Measurements from ENCODE around the gene TMEM40.

TMEM40 gene

GRCh38 chr3:12774619-12775018 lies 15.6 kb upstream of the TMEM40 start:
- H4K8ac ChIP-seq (ENCODE audit: low read depth, low read length): no peak overlapping the region
- no peak overlapping the region for H3K18ac ChIP-seq (ENCODE audit: low read length)
- DNase-seq: no peak
- WGBS (ENCODE audit: extremely low coverage, insufficient coverage, insufficient read length): no CpG with 5 or more reads among the region's 4 CpGs
- no peak overlapping the region for H3K4me2 ChIP-seq (ENCODE audit: low read length)
- no peaks in the 10 kb centered on the region for H3K4me1 ChIP-seq (ENCODE audit: control insufficient read depth in 1 of 2, insufficient read depth in 2 of 2, low read length in 2 of 2)
- no peak overlapping the region for H2AFZ ChIP-seq (ENCODE audit: insufficient read depth, low read length, poor library complexity)
- H3K9ac ChIP-seq (ENCODE audit: low read length): no peak overlapping the region
- H3K27me3 ChIP-seq (ENCODE audit: insufficient read depth, low read length): peaks cover 3% of the 10 kb centered on the region
- H3K4me3 ChIP-seq (ENCODE audit: low read depth, low read length): no peak overlapping the region
- no peak overlapping the region for H3K14ac ChIP-seq (ENCODE audit: low read length)
- no peak overlapping the region for H2BK5ac ChIP-seq (ENCODE audit: low read depth, low read length, poor library complexity)
- H2BK120ac ChIP-seq (ENCODE audit: insufficient read depth, low read length, poor library complexity): no peak overlapping the region
- H3K9me3 ChIP-seq (ENCODE audit: insufficient read depth, low read depth, low read length): no peaks in the 10 kb centered on the region
- no peaks in the 10 kb centered on the region for H3K79me1 ChIP-seq (ENCODE audit: low read length)
- no peak overlapping the region for H3K4ac ChIP-seq (ENCODE audit: low read depth, low read length)
- H3K79me2 ChIP-seq (ENCODE audit: control insufficient read depth, insufficient read depth, low read length, poor library complexity): no peaks in the 10 kb centered on the region
- no peak overlapping the region for H2BK12ac ChIP-seq (ENCODE audit: low read length)
- no peak overlapping the region for H3K27ac ChIP-seq (ENCODE audit: low read depth, low read length)
- H4K12ac ChIP-seq (ENCODE audit: low read depth, low read length): no peak overlapping the region
- no peak overlapping the region for H4K91ac ChIP-seq (ENCODE audit: low read depth, low read length)
- no peak overlapping the region for H2AK5ac ChIP-seq (ENCODE audit: low read length)
- no peak overlapping the region for H3K23ac ChIP-seq (ENCODE audit: low read length)
- no peaks in the 10 kb centered on the region for H3K36me3 ChIP-seq (ENCODE audit: control insufficient read depth in 1 of 2, insufficient read depth in 2 of 2, low read length in 2 of 2)

- H4K91ac ChIP-seq (ENCODE audit: low read depth, low read length): no peak overlapping the region
- H3K14ac ChIP-seq (ENCODE audit: low read length): no peak overlapping the region
- H3K18ac ChIP-seq (ENCODE audit: low read length): no peak overlapping the region
- no peak overlapping the region for H2AFZ ChIP-seq (ENCODE audit: insufficient read depth, low read length, poor library complexity)
- H2AK5ac ChIP-seq (ENCODE audit: low read length): no peak overlapping the region
- H2BK120ac ChIP-seq (ENCODE audit: insufficient read depth, low read length, poor library complexity): no peak overlapping the region
- H3K79me2 ChIP-seq (ENCODE audit: control insufficient read depth, insufficient read depth, low read length, poor library complexity): no peaks in the 10 kb centered on the region
- no peaks in the 10 kb centered on the region for H3K4me1 ChIP-seq (ENCODE audit: control insufficient read depth in 1 of 2, insufficient read depth in 2 of 2, low read length in 2 of 2)
- no peak overlapping the region for H3K4me2 ChIP-seq (ENCODE audit: low read length)
- H3K4ac ChIP-seq (ENCODE audit: low read depth, low read length): no peak overlapping the region
- no peak overlapping the region for H2BK12ac ChIP-seq (ENCODE audit: low read length)
- H3K27ac ChIP-seq (ENCODE audit: low read depth, low read length): no peak overlapping the region
- H4K12ac ChIP-seq (ENCODE audit: low read depth, low read length): no peak overlapping the region
- H3K9me3 ChIP-seq (ENCODE audit: insufficient read depth, low read depth, low read length): no peaks in the 10 kb centered on the region
- H3K27me3 ChIP-seq (ENCODE audit: insufficient read depth, low read length): peaks cover 3% of the 10 kb centered on the region
- H3K23ac ChIP-seq (ENCODE audit: low read length): no peak overlapping the region
- no CpG with 5 or more reads among the region's 1 CpG for WGBS (ENCODE audit: extremely low coverage, insufficient coverage, insufficient read length)
- H4K8ac ChIP-seq (ENCODE audit: low read depth, low read length): no peak overlapping the region
- H3K9ac ChIP-seq (ENCODE audit: low read length): no peak overlapping the region
- H3K36me3 ChIP-seq (ENCODE audit: control insufficient read depth in 1 of 2, insufficient read depth in 2 of 2, low read length in 2 of 2): no peaks in the 10 kb centered on the region
- H2BK5ac ChIP-seq (ENCODE audit: low read depth, low read length, poor library complexity): no peak overlapping the region
- H3K4me3 ChIP-seq (ENCODE audit: low read depth, low read length): no peak overlapping the region
- no peak for DNase-seq
- no peaks in the 10 kb centered on the region for H3K79me1 ChIP-seq (ENCODE audit: low read length)
These were observed 14.6 kb upstream of the TMEM40 start for GRCh38 chr3:12773710-12774086.

GRCh38 chr3:12773030-12773709 lies 14.1 kb upstream of the TMEM40 start:
- H4K12ac ChIP-seq (ENCODE audit: low read depth, low read length): no peak overlapping the region
- H3K4me3 ChIP-seq (ENCODE audit: low read depth, low read length): no peak overlapping the region
- H3K27ac ChIP-seq (ENCODE audit: low read depth, low read length): no peak overlapping the region
- no peak for DNase-seq
- H3K79me2 ChIP-seq (ENCODE audit: control insufficient read depth, insufficient read depth, low read length, poor library complexity): no peaks in the 10 kb centered on the region
- no peak overlapping the region for H2AK5ac ChIP-seq (ENCODE audit: low read length)
- no peak overlapping the region for H4K8ac ChIP-seq (ENCODE audit: low read depth, low read length)
- no peak overlapping the region for H2BK5ac ChIP-seq (ENCODE audit: low read depth, low read length, poor library complexity)
- no peak overlapping the region for H3K14ac ChIP-seq (ENCODE audit: low read length)
- no peak overlapping the region for H3K23ac ChIP-seq (ENCODE audit: low read length)
- peaks cover 3% of the 10 kb centered on the region for H3K27me3 ChIP-seq (ENCODE audit: insufficient read depth, low read length)
- H2AFZ ChIP-seq (ENCODE audit: insufficient read depth, low read length, poor library complexity): no peak overlapping the region
- no peak overlapping the region for H3K18ac ChIP-seq (ENCODE audit: low read length)
- H4K91ac ChIP-seq (ENCODE audit: low read depth, low read length): no peak overlapping the region
- no peaks in the 10 kb centered on the region for H3K9me3 ChIP-seq (ENCODE audit: insufficient read depth, low read depth, low read length)
- H3K9ac ChIP-seq (ENCODE audit: low read length): no peak overlapping the region
- no peak overlapping the region for H3K4ac ChIP-seq (ENCODE audit: low read depth, low read length)
- H3K36me3 ChIP-seq (ENCODE audit: control insufficient read depth in 1 of 2, insufficient read depth in 2 of 2, low read length in 2 of 2): no peaks in the 10 kb centered on the region
- H2BK12ac ChIP-seq (ENCODE audit: low read length): no peak overlapping the region
- no peak overlapping the region for H3K4me2 ChIP-seq (ENCODE audit: low read length)
- no CpG with 5 or more reads among the region's 2 CpGs for WGBS (ENCODE audit: extremely low coverage, insufficient coverage, insufficient read length)
- H2BK120ac ChIP-seq (ENCODE audit: insufficient read depth, low read length, poor library complexity): no peak overlapping the region
- H3K4me1 ChIP-seq (ENCODE audit: control insufficient read depth in 1 of 2, insufficient read depth in 2 of 2, low read length in 2 of 2): no peaks in the 10 kb centered on the region
- H3K79me1 ChIP-seq (ENCODE audit: low read length): no peaks in the 10 kb centered on the region

GRCh38 chr3:12772462-12772861 lies 13.4 kb upstream of the TMEM40 start:
- Histone ChIP-seq H4K91ac (ENCODE audit: low read depth, low read length) (no peak overlapping the region), H3K9me3 (ENCODE audit: insufficient read depth, low read depth, low read length) (no peaks in the 10 kb centered on the region), H3K79me2 (ENCODE audit: control insufficient read depth, insufficient read depth, low read length, poor library complexity) (no peaks in the 10 kb centered on the region), H2AK5ac (ENCODE audit: low read length) (no peak overlapping the region), H3K4me2 (ENCODE audit: low read length) (no peak overlapping the region), H2AFZ (ENCODE audit: insufficient read depth, low read length, poor library complexity) (no peak overlapping the region), H3K23ac (ENCODE audit: low read length) (no peak overlapping the region), H3K27ac (ENCODE audit: low read depth, low read length) (no peak overlapping the region), H3K14ac (ENCODE audit: low read length) (no peak overlapping the region), H4K8ac (ENCODE audit: low read depth, low read length) (no peak overlapping the region), H3K4ac (ENCODE audit: low read depth, low read length) (no peak overlapping the region), H3K4me3 (ENCODE audit: low read depth, low read length) (no peak overlapping the region), H3K79me1 (ENCODE audit: low read length) (no peaks in the 10 kb centered on the region), H3K18ac (ENCODE audit: low read length) (no peak overlapping the region), H2BK5ac (ENCODE audit: low read depth, low read length, poor library complexity) (no peak overlapping the region), H2BK120ac (ENCODE audit: insufficient read depth, low read length, poor library complexity) (no peak overlapping the region), H4K12ac (ENCODE audit: low read depth, low read length) (no peak overlapping the region), H3K36me3 (ENCODE audit: control insufficient read depth in 1 of 2, insufficient read depth in 2 of 2, low read length in 2 of 2) (no peaks in the 10 kb centered on the region), H3K4me1 (ENCODE audit: control insufficient read depth in 1 of 2, insufficient read depth in 2 of 2, low read length in 2 of 2) (no peaks in the 10 kb centered on the region), H3K27me3 (ENCODE audit: insufficient read depth, low read length) (peaks cover 3% of the 10 kb centered on the region), H3K9ac (ENCODE audit: low read length) (no peak overlapping the region), H2BK12ac (ENCODE audit: low read length) (no peak overlapping the region)
- no CpG with 5 or more reads among the region's 5 CpGs for WGBS (ENCODE audit: extremely low coverage, insufficient coverage, insufficient read length)
- DNase-seq: no peak
